RWPE2 (cell line): ENCODE data around the gene MAN1A1.

ENCODE experiments used
- ATAC-seq: fragments of 200-7000 bp; cut with Tn5 transposase; 3 replicates; pipeline ENCODE4 v1.9.1; 2021; ENCODE audit warnings: low read depth
- DNase-seq: peaks from one replicate; pipeline ENCODE4 v3.0.0-alpha.2; 2020; ENCODE audit warnings: low spot score
- H3K27ac ChIP-seq: fragments of 450-650 bp; 2 replicates; pipeline ENCODE4 v1.5.1; 2017; ENCODE audit warnings: mild to moderate bottlenecking; ENCODE audit not compliant: poor library complexity, severe bottlenecking
- H3K27me3 ChIP-seq: fragments of 250-450 bp; sonication (Bioruptor Pico); 2 replicates; pipeline ENCODE4 v1.5.1; 2021; ENCODE audit warnings: mild to moderate bottlenecking, moderate library complexity; ENCODE audit not compliant: insufficient read depth, poor library complexity, severe bottlenecking
- H3K36me3 ChIP-seq: fragments of 250-450 bp; sonication (Bioruptor Pico); 2 replicates; pipeline ENCODE4 v1.5.1; 2020; ENCODE audit warnings: low read depth, mild to moderate bottlenecking, moderate library complexity
- H3K4me1 ChIP-seq: fragments of 250-450 bp; sonication (Bioruptor Pico); 2 replicates; pipeline ENCODE4 v1.5.1; 2021; ENCODE audit warnings: mild to moderate bottlenecking, moderate library complexity; ENCODE audit not compliant: insufficient read depth, poor library complexity, severe bottlenecking
- H3K4me3 ChIP-seq: fragments of 250-450 bp; sonication (Bioruptor Pico); 2 replicates; pipeline ENCODE4 v1.5.1; 2021; ENCODE audit warnings: mild to moderate bottlenecking, moderate library complexity; ENCODE audit not compliant: severe bottlenecking
- H3K9me3 ChIP-seq: fragments of 250-450 bp; sonication (Bioruptor Pico); 2 replicates; pipeline ENCODE4 v1.5.1; 2021; ENCODE audit warnings: mild to moderate bottlenecking, moderate library complexity; ENCODE audit not compliant: severe bottlenecking
- TF ChIP-seq, protein P1 (sequence below): fragments of 450-650 bp; IDR thresholded peaks from one replicate; pipeline ENCODE4 v1.5.1; 2017; ENCODE audit warnings: mild to moderate bottlenecking, moderate library complexity; ENCODE audit not compliant: poor library complexity, severe bottlenecking

Gene MAN1A1

GRCh38 chr6:119129148-119129967, 220.2 kb downstream of the MAN1A1 start:
- H3K27ac ChIP-seq, result peak overlapping the region; percentile 17
- DNase-seq, result no peak

GRCh38 chr6:119128252-119128912, 221.2 kb downstream of the MAN1A1 start:
- TF ChIP-seq, protein P1, sequence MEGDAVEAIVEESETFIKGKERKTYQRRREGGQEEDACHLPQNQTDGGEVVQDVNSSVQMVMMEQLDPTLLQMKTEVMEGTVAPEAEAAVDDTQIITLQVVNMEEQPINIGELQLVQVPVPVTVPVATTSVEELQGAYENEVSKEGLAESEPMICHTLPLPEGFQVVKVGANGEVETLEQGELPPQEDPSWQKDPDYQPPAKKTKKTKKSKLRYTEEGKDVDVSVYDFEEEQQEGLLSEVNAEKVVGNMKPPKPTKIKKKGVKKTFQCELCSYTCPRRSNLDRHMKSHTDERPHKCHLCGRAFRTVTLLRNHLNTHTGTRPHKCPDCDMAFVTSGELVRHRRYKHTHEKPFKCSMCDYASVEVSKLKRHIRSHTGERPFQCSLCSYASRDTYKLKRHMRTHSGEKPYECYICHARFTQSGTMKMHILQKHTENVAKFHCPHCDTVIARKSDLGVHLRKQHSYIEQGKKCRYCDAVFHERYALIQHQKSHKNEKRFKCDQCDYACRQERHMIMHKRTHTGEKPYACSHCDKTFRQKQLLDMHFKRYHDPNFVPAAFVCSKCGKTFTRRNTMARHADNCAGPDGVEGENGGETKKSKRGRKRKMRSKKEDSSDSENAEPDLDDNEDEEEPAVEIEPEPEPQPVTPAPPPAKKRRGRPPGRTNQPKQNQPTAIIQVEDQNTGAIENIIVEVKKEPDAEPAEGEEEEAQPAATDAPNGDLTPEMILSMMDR, result no peak
- no peaks in the 10 kb centered on the region for H3K9me3 ChIP-seq
- H3K36me3 ChIP-seq, result no peaks in the 10 kb centered on the region
- no peaks in the 10 kb centered on the region for H3K27me3 ChIP-seq
- ATAC-seq (no peak), DNase-seq (no peak)
- no peak overlapping the region for H3K27ac ChIP-seq
- peaks cover 20% of the 10 kb centered on the region for H3K4me1 ChIP-seq
- no peak overlapping the region for H3K4me3 ChIP-seq

More at GRCh38 chr6:119129148-119129967, 220.2 kb downstream of the MAN1A1 start:
- TF ChIP-seq, protein P1, result peak; percentile 95
- Histone ChIP-seq H3K4me3 (no peak overlapping the region), H3K27me3 (no peaks in the 10 kb centered on the region), H3K36me3 (no peaks in the 10 kb centered on the region), H3K9me3 (no peaks in the 10 kb centered on the region), H3K4me1 (peaks cover 17% of the 10 kb centered on the region)
- ATAC-seq, result peak; percentile 61

GRCh38 chr6:119127627-119128026, 221.9 kb downstream of the MAN1A1 start:
- DNase-seq, result no peak

More at GRCh38 chr6:119127627-119128026, 221.9 kb downstream of the MAN1A1 start:
- no peak for ATAC-seq
- no peaks in the 10 kb centered on the region for H3K9me3 ChIP-seq
- H3K36me3 ChIP-seq, result no peaks in the 10 kb centered on the region
- H3K4me1 ChIP-seq, result peaks cover 20% of the 10 kb centered on the region
- no peak overlapping the region for H3K27ac ChIP-seq
- no peak overlapping the region for H3K4me3 ChIP-seq
- TF ChIP-seq, protein P1, result no peak
- no peaks in the 10 kb centered on the region for H3K27me3 ChIP-seq
